ENCODE measurements around the gene CAMTA1. TPM values are rescaled to one million over a fixed set of nuclear protein-coding genes. Genes with fewer than 3 reads are reported as not detected.

CAMTA1 gene
- polyA plus RNA-seq, 3 donors from 2014 or later = 52.7 to 89.0 (median 71.0) TPM

DNA sequence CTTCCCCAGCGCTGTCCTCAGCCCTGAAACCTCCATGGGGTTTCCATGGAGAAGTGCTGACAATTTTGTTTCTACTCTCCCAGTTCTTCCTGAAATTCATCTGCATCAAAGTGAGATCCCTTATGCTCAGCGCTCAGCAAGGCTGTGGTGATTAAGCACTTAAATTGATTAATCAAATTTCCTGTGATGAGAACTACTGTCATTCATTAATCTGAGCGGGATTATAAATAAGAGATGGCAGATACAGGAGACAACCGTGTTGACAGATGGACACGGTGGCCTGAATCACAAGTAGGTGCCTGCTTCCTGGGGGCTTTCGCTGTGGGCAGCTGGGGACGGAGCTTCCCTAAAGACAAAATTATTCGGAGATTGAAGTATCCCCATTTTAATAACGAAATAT is 656.8 kb downstream of the CAMTA1 start:
- Mint-ChIP-seq H3K27me3 (ENCODE audit: low read depth in 3 of 3) (peaks cover 2 to 3% (median 2%) of the 10 kb centered on the region in 3 donors), H3K4me1 (no peaks in the 10 kb centered on the region), H3K27ac (no peak overlapping the region), H3K4me3 (no peak overlapping the region), H3K36me3 (no peaks in the 10 kb centered on the region), H3K9me3 (no peaks in the 10 kb centered on the region)
- DNase-seq = no peak

GRCh38 chr1:7442918-7443317 is 657.7 kb downstream of the CAMTA1 start:
- Mint-ChIP-seq H3K9me3 (no peaks in the 10 kb centered on the region), H3K4me1 (no peaks in the 10 kb centered on the region), H3K36me3 (no peaks in the 10 kb centered on the region), H3K27ac (no peak overlapping the region), H3K27me3 (ENCODE audit: low read depth in 3 of 3) (peaks cover 2 to 3% (median 2%) of the 10 kb centered on the region in 3 donors), H3K4me3 (no peak overlapping the region)
- DNase-seq = no peak

GRCh38 chr1:7444363-7444762 is 659.1 kb downstream of the CAMTA1 start:
- Mint-ChIP-seq H3K4me3 (no peak overlapping the region), H3K27me3 (ENCODE audit: low read depth in 3 of 3) (peaks cover 2% of the 10 kb centered on the region in 3 donors), H3K4me1 (no peaks in the 10 kb centered on the region), H3K27ac (no peak overlapping the region), H3K36me3 (no peaks in the 10 kb centered on the region), H3K9me3 (no peaks in the 10 kb centered on the region)
- no peak for DNase-seq

- H3K9me3 Mint-ChIP-seq = no peaks in the 10 kb centered on the region
Observed at GRCh38 chr1:7447093-7447492, 661.8 kb downstream of the CAMTA1 start.

GRCh38 chr1:7447736-7448135 is 662.5 kb downstream of the CAMTA1 start:
- no peaks in the 10 kb centered on the region for H3K4me1 Mint-ChIP-seq
- no peak for DNase-seq
- H3K9me3 Mint-ChIP-seq = no peaks in the 10 kb centered on the region
- no peak overlapping the region for H3K27ac Mint-ChIP-seq
- H3K4me3 Mint-ChIP-seq = no peak overlapping the region
- no peaks in the 10 kb centered on the region for H3K36me3 Mint-ChIP-seq
- peaks cover 0 to 2% (median 2%) of the 10 kb centered on the region in 3 donors for H3K27me3 Mint-ChIP-seq (ENCODE audit: low read depth in 3 of 3)

More at GRCh38 chr1:7447093-7447492, 661.8 kb downstream of the CAMTA1 start:
- peaks cover 0 to 2% (median 2%) of the 10 kb centered on the region in 3 donors for H3K27me3 Mint-ChIP-seq (ENCODE audit: low read depth in 3 of 3)
- no peaks in the 10 kb centered on the region for H3K36me3 Mint-ChIP-seq
- no peak for DNase-seq
- H3K4me3 Mint-ChIP-seq = no peak overlapping the region
- H3K27ac Mint-ChIP-seq = no peak overlapping the region
- no peaks in the 10 kb centered on the region for H3K4me1 Mint-ChIP-seq

DNA sequence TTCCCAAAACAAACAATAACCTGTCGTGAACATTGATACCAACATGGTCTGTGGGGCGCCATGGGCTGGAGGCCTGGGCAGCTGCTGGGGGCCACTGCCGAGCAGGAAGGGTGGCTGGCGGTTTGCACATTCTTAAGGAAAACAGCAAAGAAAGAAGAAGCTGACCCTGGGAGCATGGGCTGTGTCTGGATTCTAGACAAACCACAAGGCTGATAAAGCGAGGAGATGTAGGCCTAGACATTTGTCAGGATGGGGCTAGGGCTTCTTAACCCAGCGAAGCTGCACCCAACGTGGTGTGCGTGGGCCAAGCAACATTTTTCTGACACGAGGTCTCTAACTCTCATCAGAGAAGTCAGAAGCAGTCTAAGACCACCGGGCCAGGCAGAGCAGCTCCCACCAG is 663.7 kb downstream of the CAMTA1 start:
- no peaks in the 10 kb centered on the region for H3K36me3 Mint-ChIP-seq
- peaks cover 0 to 2% (median 0%) of the 10 kb centered on the region in 3 donors for H3K27me3 Mint-ChIP-seq (ENCODE audit: low read depth in 3 of 3)
- H3K4me3 Mint-ChIP-seq = no peak overlapping the region
- no peak overlapping the region for H3K27ac Mint-ChIP-seq
- H3K4me1 Mint-ChIP-seq = no peaks in the 10 kb centered on the region
- H3K9me3 Mint-ChIP-seq = no peaks in the 10 kb centered on the region
- no peak for DNase-seq

DNA sequence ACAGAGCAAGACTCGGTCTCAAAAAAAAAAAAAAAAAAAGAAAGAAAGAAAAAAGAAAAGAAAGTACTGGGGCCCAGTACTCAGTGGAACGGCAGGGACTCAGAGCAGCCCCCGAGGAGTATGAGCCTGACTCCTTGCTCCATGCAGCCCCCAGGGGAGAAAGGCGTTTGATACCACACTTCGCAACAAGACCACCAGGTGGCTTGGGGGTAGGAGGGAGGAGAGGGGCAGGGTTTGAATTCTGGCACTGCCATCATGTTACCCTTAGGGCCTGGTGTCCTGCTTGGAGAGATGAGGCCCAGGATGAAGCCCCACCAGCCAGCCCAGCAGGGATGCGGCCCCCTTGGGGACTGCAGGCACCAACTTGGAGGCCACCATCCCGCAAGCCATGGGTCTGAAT is 664.5 kb downstream of the CAMTA1 start:
- no peak overlapping the region for H3K27ac Mint-ChIP-seq
- no peaks in the 10 kb centered on the region for H3K4me1 Mint-ChIP-seq
- DNase-seq = no peak
- H3K27me3 Mint-ChIP-seq (ENCODE audit: low read depth in 3 of 3) = peaks cover 0 to 5% (median 0%) of the 10 kb centered on the region in 3 donors
- H3K9me3 Mint-ChIP-seq = no peaks in the 10 kb centered on the region
- no peak overlapping the region for H3K4me3 Mint-ChIP-seq
- no peaks in the 10 kb centered on the region for H3K36me3 Mint-ChIP-seq

- Mint-ChIP-seq H3K36me3 (no peaks in the 10 kb centered on the region), H3K9me3 (no peaks in the 10 kb centered on the region), H3K4me3 (no peak overlapping the region), H3K27ac (no peak overlapping the region), H3K4me1 (no peaks in the 10 kb centered on the region), H3K27me3 (ENCODE audit: low read depth in 3 of 3) (peaks cover 0 to 3% (median 0%) of the 10 kb centered on the region in 3 donors)
- no peak for DNase-seq
Observed at GRCh38 chr1:7450838-7451237, 665.6 kb downstream of the CAMTA1 start.

DNA sequence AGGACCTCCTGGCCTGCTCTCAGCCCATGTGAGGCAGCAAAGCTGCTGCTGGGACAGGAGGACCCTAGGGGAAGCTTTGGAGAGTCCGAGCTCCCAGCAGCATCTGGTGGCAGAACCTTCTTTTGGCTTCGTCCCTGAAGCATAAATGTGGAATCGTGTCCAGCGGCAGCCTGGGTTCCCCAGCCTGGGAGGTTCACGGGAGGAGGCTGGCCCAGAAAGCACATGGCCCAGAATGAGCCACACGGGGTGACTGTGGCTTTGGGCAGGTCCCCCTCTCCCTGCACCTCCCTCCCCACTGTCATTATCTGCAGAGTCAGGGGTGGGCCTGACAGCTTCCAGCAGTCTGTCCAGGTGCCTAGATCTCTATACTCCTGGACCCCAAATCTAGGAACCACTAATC is 667.8 kb downstream of the CAMTA1 start:
- peaks cover 0 to 4% (median 0%) of the 10 kb centered on the region in 3 donors for H3K27me3 Mint-ChIP-seq (ENCODE audit: low read depth in 3 of 3)
- no peak overlapping the region for H3K27ac Mint-ChIP-seq
- H3K4me3 Mint-ChIP-seq = no peak overlapping the region
- H3K4me1 Mint-ChIP-seq = no peaks in the 10 kb centered on the region
- DNase-seq = no peak
- H3K36me3 Mint-ChIP-seq = no peaks in the 10 kb centered on the region
- H3K9me3 Mint-ChIP-seq = no peaks in the 10 kb centered on the region

- no peak for DNase-seq
- Mint-ChIP-seq H3K36me3 (no peaks in the 10 kb centered on the region), H3K27me3 (ENCODE audit: low read depth in 3 of 3) (peaks cover 0 to 6% (median 0%) of the 10 kb centered on the region in 3 donors), H3K9me3 (no peaks in the 10 kb centered on the region), H3K4me1 (no peaks in the 10 kb centered on the region), H3K4me3 (no peak overlapping the region), H3K27ac (no peak overlapping the region)
Observed at GRCh38 chr1:7454052-7454815, 669.0 kb downstream of the CAMTA1 start.

- no peak for DNase-seq
- Mint-ChIP-seq H3K27ac (no peak overlapping the region), H3K27me3 (ENCODE audit: low read depth in 3 of 3) (peaks cover 0 to 8% (median 1%) of the 10 kb centered on the region in 3 donors), H3K9me3 (no peaks in the 10 kb centered on the region), H3K36me3 (no peaks in the 10 kb centered on the region), H3K4me3 (no peak overlapping the region), H3K4me1 (no peaks in the 10 kb centered on the region)
Observed at GRCh38 chr1:7454895-7455784, 669.9 kb downstream of the CAMTA1 start.

DNA sequence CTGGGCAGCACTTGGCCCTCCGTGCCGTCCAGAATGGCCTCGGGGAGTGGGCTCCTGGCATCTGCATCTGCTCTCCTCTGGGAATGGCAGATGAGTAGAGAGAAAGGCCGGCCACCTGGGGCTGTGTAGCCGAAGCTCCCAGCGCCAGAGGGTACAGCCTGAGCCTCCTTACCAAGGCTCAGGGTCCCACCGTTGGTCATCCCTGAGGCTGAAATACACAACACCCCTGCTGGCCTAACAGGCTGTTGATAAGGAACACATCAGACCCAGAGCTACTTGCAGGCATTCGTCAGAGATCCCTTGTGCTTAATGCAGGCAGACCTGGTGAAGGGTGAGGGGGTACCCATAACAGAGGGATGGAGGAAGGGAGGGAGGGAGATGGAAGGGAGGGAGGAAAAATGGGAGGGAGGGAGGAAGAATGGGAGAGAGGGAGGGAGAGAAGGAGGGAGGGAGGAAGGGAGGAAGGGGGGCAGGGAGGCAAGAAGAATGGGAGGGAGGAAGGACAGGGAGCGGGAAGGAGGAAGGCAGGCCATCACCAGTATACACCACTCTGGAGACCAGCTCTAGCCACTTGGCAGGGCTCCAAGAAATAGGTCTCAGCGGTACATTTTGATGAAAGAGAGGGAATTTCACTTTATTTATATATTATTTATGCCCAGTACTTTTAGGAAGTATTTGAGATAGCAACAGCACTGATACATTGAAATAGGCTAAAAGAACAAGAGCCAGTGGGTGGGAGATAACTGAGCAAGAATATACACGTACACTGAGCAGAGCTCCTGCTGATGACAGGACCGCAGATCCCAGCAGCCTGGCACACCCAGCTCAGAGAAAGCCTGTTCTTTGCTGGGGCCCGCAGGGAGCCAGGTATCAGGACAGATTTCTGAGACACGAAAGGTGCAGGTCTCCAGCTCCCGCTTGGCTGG is 670.8 kb downstream of the CAMTA1 start:
- Mint-ChIP-seq H3K4me1 (no peaks in the 10 kb centered on the region), H3K27me3 (ENCODE audit: low read depth in 3 of 3) (peaks cover 0 to 8% (median 2%) of the 10 kb centered on the region in 3 donors), H3K27ac (no peak overlapping the region), H3K36me3 (no peaks in the 10 kb centered on the region), H3K4me3 (no peak overlapping the region), H3K9me3 (no peaks in the 10 kb centered on the region)
- DNase-seq = no peak

DNA sequence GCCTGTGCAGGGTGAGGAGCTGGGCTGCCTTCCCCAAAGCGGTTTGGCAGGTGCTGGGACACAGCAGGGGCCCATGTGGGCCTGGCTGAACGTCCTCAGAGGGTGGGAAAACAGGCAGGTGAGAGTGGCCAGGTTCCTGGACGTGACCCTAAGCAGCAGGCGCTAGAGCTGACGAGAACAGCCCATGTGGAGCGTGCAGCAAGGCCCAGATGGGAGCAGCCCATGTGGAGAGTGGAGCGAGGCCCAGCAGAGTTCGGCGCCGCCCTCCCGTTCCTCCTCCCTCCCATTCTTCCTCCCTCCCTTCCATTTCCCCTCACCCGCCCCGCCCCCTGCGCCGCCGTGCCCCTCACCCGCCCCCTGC is 671.4 kb downstream of the CAMTA1 start:
- DNase-seq = no peak
- Mint-ChIP-seq H3K36me3 (no peaks in the 10 kb centered on the region), H3K27ac (no peak overlapping the region), H3K4me1 (no peaks in the 10 kb centered on the region), H3K9me3 (no peaks in the 10 kb centered on the region), H3K27me3 (ENCODE audit: low read depth in 3 of 3) (peaks cover 0 to 8% (median 2%) of the 10 kb centered on the region in 3 donors), H3K4me3 (no peak overlapping the region)

All from immature natural killer cell (primary cell).